ENCODE data around the gene NOL8. TPM values are rescaled to one million over a fixed set of nuclear protein-coding genes. Genes with fewer than 3 reads are reported as not detected.

Gene NOL8
- total RNA-seq, result 42.9 TPM

DNA sequence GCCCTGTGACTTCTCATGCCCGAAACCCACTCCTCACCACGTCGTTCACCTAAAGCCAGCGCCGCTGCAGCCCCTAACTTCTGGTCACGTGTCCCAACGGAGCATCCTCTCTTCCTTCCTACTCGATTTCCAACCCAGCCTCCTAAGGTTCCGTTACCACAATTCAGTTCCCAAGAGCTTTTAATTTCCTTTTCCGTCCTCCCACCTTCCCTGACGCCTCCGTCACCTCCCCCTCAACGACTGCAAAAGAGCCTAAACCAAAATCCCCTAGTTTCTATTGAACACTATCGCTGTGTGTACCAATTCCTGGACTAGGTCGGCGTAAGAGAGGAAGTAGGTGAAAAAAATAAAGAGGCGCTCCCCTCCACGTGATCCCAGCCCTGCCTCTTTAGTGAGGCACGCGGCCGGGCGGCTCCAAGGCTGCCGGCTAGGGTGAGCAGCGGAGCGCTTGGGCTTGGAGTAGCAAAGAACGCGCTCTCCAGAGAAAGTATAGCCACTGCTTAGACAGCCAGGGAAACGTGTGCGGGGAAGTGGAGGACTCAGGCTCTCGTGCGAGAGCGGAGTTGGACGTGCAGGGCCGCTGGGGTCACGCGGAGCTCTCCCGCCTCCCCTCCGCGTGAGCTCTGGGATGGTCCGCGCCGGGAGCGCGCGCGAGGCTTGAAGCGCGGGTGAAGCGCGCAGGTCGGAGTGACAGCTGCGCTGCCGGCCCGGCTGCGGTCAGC lies at the start of gene NOL8, which contains the start of gene CENPP:
NOL8 (minus strand) TSS at position 82 of the 722 bp plus-strand sequence. CDS start 1,189 bp downstream, outside the sequence.
CENPP (plus strand) TSS at position 685 of the 722 bp plus-strand sequence.

DNA sequence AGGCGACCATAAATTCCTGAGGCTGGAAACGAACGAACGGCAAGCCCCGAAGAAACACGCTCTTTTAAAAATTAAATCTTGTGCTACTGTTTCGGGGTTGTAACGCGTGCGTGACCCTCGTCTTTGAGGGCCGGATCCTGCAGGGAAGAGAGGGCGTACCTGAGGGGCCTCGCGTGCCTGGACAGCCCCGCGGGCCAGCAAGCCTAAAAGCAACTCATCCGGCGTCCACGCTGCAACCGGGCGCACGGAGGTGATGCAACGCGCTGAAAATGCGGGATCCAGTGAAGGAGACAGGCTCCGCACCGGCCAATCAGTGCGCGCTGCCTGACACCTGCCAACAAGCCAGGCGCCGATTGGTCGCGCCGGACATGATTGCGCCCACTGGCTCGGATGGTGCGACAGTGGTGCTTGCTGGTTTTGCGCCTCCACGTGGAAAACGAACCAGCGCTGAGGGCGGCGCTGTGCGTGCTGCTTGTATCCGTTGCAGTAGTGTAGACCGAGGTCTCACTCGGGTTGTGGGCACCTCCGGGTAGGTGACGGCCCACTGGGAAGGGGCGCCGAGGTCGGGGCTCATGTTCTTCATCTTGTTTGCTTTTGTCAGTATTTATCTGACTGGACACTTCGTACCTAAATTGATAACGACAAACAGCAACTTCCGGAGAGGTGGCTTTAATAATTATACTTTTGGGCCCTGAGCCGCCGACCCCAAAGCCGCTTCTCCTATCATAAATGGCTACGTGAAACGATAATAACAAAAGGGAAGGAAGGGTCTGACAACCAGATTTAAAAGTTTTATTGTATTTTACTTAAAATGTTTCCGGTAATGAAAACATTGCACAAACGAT lies 31.5 kb downstream of the NOL8 start, which contains the start of gene IARS1:
IARS1 (minus strand) TSS at position 246 of the 845 bp plus-strand sequence. CDS start 4,278 bp downstream, outside the sequence.

Other genes with a start within 250 kb of the NOL8 start
- 102 TPM for gene SPTLC1, start 209.9 kb downstream of the NOL8 start, total RNA-seq
- gene IARS1, start 31.7 kb downstream of the NOL8 start, total RNA-seq, result 153 TPM
- 11.4 TPM for gene CENPP, start 603 bp upstream of the NOL8 start, total RNA-seq
- 296 TPM for gene OGN, start 79.2 kb upstream of the NOL8 start, total RNA-seq
- 34.4 TPM for gene OMD, start 99.1 kb upstream of the NOL8 start, total RNA-seq
- gene ASPN, start 157.2 kb upstream of the NOL8 start, total RNA-seq, result 81.0 TPM
- 29.1 TPM for gene ECM2, start 210.6 kb upstream of the NOL8 start, total RNA-seq

Data from camera-type eye (tissue), 1 donor.